Measurements from ENCODE around the gene EEF1AKMT4.

DNA sequence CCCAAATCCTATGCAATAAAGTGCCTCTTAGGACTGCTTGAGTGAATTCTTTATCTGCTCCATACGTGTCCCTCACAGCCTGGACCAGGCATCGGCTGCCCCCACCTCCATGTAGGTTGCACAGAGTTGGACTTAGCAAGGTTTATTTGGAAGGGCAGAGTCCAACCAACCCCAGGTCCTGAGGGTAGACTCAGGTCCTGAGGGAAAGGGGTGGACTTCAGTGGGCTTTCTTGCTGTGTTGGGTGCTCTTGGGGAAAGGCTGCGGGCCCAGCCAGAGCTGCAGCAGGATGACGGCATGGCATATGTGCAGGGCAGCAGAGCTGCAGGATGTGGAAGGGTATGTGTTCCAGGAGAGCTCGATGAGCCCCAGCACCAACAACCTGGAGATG lies 7.2 kb upstream of the EEF1AKMT4 start:
- TF ChIP-seq SIX5 (IDR thresholded peaks at IDR 0.05; ENCODE audit: low read depth, low read length, severe bottlenecking): no peak
- no peak for TF ChIP-seq CTCF (IDR thresholded peaks at IDR 0.05 in 2 of 3, conservative IDR thresholded peaks at IDR 0.05 in 1 of 3; ENCODE audit: control insufficient read depth in 2 of 3, extremely low read depth in 1 of 3, insufficient read depth in 1 of 3, low read depth in 3 of 3, low read length in 3 of 3)
- TF ChIP-seq MYC (IDR thresholded peaks at IDR 0.05; ENCODE audit: insufficient read depth, insufficient read length, insufficient replicate concordance, low read length, severe bottlenecking): no peak
- TF ChIP-seq POLR2A (IDR thresholded peaks at IDR 0.05; ENCODE audit: low read depth, low read length): no peak
- TF ChIP-seq KAT2A (conservative IDR thresholded peaks at IDR 0.05; ENCODE audit: control insufficient read depth, low read depth, low read length): no peak
